NOMO-1 treated with dmso at 0.1 percent for 144 hours (cell line): ENCODE measurements around the gene PTPRS.

Experiments used
- DNase-seq: peaks from one replicate; lab custom pipeline; 2025; ENCODE audit not compliant: unreplicated experiment; lab: John Stamatoyannopoulos, UW

The PTPRS gene

DNA sequence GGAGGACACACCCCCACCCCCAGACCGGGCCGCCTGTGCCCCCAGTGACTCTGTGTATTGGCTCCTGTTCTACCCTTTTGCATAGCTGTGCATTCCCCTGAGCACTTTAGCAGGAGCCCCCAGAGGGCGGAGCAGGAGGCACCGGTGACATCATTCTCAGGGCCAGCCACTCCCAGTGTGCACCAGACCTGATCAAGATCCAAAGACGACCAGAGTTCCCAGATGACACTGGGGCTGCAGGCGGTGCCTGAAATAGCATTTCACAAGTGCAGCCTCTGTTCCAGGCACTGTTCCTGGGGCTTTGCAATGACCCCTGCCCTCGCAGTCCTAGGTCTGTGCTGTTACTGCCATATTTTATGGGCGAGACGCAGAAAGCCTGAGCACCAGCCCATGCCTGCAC is 14.5 kb upstream of the PTPRS start:
- DNase-seq, result no peak

DNA sequence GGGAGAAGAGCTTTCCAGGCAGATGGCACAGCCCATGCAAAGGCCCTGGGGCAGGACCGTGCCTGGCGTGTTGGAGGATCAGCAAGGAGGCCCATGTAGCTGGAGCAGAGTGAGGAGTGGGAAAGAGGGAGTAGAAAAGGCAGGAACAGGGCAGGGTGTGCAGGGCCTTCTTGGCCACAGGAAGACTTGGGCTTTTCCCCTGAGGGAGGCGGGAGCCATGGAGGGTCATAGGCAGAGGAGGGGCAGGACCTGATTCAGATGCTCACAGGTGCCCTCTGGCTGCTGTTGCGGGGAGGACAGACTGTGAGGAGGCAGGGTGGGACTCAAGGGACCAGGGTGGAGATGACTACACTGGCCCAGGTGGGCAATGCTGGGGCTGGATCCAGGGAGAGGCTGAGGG is 13.8 kb upstream of the PTPRS start:
- no peak for DNase-seq

DNA sequence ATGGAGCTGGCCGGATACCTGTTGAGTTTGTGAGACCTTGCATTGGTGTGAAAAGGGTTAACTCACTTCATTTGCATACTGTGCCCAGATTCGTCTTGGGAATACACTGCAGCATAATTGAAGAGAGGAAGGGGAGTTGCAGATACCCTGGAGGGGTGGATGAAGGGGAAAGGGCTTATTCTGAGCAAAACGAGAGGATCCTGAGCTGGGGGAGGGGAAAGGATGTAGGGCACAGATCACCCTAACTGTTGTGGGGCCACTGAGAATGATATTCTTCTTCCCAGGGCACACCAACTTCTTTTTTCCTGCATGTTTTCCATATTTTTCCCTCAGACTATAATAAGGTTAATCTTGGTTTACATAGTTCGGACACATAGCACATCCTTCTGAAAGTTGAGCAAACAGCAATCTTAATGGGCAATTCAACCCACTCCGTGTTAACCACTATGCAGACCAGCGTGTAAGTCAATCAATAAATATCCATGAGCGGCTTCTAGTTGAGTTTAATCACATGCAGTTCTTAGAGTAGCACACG is 11.7 kb upstream of the PTPRS start:
- no peak for DNase-seq

DNA sequence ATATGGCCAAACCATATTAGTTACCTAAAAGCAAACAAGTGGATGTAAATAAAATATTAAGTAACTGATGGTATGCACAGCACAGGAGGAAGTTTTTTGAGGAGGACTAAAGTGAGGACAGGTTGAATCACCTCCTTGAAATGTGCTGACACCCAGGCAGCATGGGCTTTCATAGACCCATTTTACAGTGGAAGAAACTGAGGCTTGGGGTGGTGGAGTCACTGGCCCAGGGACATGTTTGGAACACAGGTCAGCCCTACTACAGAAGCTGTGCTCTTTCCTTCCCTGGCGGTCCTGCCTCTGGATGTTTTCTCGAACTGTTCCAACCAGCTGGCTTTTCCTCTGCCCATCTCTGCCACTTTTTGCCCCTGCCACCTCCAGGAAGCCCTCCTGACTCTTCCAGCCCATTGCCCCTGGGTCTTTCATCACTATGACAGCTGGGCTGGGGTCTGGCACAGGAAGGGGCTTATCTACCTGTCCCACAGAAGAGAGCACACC is 11.2 kb upstream of the PTPRS start:
- no peak for DNase-seq

DNA sequence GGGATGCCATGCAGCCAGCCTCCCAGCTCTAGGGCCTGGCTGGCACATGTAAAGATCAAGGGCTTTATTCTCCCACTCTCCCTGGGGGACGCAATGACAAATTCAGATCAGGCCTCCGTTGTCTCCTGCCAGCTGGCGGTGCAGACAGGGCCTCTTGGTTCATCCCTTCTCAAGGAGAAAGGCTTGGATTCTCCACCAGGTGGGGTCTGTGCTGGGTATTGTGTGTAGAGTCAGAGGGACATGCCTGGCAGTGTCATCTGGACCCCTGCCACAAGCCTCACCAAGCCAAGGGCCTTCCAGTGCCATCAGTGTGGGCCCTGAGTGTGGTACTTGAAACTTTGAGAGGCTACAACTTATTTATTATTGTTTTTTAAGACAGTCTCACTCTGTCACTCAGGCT is 8.4 kb upstream of the PTPRS start:
- no peak for DNase-seq

DNA sequence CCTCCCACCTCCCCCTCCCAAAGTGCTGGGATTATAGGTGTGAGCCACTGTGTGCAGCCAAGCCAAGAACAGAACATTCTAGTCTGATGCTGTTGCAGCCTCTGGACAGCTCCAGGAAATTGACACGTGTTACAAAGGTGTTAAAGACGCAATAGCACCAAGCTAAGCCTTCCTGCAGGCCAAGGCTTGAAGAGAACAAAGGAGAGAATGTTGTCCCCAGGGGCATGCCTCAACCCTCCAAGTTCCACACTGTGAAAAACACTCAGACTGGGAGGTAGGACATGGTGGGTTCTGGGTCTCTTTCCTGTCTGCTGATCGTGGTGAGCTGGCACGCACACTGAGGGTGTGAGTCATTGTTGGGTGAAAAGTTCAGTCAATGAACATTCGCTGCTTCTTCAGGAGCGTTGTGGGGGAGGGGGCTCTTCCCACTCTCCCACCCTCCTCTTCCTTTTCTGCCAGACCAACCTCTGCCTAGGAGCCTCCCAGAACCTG is 5.3 kb upstream of the PTPRS start:
- no peak for DNase-seq

DNA sequence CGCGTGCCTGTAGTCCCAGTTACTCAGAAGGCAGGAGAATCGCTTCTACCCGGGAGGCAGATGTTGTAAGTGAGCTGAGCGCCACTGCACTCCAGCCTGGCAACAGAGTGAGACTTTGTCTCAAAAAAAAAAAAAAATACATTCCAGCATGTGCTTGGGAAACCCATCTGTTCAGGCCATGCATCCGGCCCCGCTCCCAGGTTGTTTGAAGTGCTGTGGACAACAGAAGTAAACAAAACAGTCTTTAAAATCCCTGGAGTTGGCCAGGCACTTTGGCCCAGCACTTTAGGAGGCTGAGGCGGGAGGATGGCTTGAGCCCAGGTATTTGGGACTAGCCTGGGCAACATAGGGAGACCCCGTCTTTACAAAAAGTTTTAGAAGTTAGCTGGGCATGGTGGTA is 3.2 kb upstream of the PTPRS start:
- DNase-seq, result no peak

DNA sequence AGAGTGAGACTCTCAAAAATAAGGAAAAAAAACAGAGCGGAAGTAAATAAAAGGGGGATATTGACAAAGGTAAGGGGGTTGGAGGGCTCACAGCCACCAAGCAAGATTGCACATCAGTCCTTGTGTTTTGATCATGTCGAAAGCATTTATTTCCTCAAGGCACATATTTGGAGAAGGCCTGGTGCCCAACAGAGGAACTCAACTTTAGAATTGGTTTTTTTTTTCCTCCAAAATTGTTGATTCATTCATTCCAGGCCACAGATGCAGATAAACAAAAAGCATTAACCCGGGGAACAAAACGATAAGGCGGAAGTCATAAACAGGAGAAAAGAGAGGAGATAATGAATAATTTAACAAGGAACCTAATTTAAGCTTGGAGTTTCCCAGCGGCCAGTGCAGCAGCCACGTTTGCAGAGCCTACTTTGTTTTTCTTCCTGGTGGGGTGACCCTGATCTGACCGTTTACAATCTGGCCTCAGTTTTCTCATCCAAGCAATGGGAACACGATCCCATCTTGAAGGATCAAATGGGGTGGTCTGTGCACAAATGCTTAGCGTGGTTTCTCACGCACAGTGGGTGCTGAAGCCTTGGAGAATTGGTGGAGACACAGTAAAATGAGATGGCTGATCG is 2.1 kb upstream of the PTPRS start:
- no peak for DNase-seq

DNA sequence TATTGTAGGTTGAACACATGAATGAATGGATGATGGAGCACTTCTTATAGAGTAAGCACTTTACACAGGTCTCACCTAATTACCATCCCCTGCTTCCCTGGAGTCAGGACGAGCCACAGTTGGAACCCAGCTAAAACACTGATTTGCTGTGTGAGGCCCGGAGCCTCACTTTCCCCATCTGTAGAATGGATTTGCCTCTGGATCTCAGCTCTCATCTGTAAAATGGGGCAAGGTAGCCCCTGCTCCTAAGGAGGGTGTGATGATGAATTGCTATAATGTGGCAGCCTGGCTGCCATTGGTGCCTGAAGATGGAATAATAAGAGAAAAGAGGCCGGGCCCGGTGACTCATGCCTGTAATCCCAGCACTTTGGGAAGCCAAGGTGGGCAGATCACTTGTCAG is 1.4 kb upstream of the PTPRS start:
- DNase-seq, result no peak

DNA sequence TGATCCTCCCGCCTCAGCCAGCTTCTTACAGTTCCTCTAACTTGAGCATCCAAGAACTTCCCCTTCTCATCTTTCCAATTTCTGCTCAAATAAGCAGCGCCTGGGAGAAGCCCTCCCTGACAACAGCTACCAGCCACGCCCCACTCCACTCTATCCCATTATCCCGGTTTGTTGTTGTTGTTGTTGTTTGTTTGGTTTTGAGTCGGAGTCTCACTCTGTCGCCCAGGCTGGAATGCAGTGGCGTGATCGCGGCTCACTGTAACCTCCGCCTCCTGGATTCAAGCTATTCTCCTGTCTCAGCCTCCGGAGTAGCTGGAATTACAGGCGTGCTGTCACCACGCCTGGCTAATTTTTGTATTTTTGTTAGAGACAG is 822 bp upstream of the PTPRS start:
- DNase-seq, result no peak

DNA sequence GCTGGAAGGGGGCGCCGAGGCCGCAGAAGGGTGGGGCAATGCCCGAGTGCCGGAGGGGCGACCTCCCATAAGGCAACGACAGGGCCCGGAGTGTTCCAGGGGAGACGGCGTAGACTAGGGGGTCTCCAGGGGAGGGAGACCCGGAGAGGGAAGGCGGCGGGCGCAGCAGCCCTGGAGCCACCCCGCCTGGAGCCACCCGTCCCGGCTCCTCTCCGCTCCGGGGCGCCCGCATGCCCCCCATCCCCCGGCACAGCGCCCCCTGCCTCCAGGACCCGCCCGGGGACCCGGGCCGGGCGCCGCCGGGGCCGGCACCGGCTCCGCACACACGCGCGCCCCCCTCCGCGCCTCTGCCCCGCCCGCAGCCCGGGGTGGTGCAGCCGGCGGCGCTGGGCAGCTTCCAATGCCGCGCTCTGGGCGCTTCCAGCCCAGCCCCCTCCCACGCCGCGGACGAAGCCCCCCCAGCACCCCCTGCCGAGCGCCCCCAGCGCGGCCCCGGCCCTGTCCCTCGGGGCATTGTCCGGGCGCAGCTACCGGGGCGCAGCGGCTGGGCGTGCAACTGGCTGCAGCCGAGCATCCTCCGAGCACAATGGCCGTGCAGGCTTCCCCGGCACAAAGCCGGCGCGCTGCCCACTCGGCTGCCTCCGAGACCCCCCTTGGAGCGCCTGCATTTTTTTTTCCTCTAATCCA is 519 bp downstream of the PTPRS start:
- DNase-seq, result no peak

DNA sequence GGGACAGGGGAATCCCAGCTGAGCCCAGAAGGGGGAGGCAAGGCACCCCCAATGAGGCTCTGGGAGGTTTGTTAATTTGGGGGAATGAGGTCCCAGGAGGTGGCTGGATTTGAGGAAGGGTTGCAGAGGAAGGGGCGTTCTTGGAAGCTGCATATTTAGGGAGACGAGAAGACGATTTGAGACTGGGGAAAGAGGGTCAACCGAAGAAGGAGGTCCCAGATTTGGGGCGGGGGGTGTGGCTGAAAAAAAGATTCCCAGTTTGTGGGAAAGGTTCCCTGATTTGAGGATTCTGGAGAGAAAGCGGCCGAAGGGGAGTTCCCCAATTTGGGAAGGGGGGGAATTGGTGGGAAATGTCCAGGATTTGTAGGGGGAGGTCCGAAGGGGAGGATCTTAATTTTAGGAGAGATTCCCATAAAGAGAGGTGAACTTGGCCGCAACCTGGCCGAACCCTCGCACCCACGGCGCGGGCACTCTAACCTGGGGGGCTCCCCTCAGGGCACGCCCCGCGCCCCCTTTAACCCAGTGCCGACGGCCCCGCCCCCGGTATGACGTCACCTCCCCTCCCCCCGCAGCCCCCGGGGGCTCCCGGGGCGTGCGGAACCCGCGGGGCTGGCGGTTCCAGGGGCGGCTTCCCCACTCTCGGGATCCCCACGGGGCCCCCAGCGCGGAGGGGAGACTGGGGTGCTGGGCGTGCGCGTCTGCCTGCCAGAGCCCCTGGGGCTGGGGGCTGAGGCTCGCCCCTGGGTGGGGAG is 1.2 kb downstream of the PTPRS start:
- DNase-seq, result no peak

DNA sequence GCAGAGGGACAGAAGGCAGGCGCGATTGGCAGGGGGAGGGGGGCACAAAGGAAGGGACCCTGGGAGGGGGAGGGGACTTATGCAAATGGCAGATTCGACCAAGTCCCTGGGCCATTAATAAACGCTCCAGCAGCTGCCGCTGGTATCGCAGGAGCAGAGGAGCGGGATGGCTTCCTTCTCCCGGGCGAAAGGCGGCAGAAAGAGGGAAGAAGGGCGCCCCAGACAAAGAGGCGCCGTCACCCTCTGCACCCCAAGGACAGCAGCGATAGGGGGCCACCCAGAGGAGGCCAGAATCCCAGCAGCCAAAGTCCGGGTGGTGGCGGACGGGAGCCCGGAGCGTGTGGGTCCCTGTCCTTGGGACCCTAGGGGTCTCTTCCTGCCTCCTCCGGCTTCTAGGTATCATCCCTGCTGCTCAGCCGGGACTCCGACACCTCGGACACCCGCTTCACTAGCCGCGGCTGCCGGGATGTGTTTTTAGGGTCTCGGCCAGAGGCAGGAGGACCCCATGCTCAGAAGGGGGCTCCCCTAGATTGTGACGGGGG is 1.9 kb downstream of the PTPRS start:
- no peak for DNase-seq

DNA sequence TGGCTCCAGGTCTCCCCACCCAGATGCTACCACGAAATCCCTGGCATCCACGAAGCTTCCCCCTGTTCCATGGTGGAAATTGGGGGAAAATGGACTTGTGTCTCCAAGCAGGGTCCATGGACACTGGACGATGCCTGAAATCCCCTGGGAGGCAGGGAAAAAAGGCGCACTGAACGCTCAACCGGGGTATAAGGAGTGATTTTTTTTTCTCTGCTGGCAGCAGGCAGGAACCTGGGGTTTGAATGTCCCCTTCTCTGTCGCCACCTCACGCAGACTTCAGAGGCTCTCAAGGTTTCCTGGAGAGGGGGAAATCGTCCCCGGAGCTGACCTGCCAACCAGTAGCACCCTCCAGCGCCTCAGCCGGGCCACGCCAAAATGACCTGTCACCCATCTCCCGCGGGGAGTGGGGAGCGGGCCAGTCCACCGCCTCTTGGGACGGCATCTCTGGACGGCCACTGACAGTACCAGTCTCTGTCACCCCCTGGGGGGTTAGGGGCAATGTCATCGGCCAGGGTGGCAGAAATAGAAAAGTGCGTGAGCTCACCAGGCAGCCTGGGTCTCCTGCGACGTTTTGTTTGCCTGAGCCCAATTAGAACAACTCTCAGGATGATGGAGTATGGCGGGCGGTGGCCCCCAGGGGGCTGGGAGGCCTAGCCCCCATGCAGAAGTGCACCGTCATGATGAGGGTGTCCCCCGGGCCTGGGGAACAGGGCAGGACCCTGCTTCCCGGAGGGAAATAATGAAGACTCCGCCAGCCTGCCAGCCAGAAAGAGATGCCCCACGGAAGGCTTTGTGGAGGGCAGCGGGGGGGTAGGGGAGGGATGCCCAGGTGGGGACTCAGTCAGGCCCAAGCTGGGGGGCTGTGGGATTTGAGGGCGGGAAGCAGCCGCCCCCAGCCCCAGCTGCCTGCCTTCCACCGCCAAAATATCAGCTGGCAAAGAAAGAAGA is 2.6 kb downstream of the PTPRS start:
- DNase-seq, result no peak

DNA sequence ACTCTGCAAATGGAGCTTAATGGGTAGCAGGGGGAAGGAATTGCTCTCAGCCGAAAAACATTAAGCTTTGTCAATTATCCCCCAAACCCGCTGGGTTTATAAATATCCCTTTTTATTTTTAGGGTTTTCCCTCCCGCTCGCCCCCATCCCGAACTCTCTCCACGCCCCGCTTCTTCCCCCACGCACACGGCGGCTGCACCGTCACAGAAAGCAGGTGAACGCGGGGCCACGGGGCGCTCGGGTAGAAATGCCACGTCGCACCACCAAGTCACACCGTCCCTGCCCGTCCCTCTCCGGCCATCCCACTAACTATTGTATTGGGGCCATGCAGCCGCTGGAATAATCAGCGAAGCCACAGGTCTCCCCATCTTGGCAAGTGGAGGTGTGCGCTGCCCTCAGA is 3.5 kb downstream of the PTPRS start:
- no peak for DNase-seq

DNA sequence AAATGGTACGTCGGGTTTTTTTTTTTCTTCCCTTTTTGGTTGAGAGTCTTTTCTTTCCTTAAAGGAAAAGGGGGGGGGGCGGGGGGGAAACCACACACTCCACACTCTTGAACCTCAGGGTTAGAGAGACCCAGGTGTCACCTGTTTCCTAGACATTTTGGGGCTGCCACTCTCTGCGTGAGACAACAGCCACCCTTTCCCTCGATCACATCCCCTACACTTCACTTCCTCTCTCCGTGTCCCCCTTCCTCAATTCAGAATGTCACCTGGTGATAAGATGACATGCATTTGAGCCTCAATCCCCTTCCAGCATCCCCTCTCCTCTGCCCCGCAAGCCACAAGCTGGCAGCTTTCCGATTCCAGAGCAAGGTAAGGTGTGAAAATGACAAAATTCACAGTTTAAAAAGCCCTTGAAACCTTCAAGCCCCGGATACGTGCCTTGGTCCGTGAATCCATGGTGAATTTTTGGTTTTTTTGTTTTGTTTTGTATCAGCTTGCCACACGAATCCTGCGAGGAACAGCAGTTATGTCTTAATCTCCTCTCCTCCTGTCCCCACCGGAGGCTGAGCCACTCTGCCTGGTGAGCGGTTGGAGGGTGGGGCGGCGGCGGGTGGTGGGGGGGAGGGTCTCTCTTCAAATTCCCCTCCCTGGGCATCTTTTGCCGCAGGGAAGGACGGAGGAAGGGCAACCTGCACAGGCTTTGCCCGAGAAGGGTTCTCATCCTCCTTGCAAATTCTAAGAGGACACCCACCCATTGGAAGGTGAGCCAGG is 4.2 kb downstream of the PTPRS start:
- no peak for DNase-seq

DNA sequence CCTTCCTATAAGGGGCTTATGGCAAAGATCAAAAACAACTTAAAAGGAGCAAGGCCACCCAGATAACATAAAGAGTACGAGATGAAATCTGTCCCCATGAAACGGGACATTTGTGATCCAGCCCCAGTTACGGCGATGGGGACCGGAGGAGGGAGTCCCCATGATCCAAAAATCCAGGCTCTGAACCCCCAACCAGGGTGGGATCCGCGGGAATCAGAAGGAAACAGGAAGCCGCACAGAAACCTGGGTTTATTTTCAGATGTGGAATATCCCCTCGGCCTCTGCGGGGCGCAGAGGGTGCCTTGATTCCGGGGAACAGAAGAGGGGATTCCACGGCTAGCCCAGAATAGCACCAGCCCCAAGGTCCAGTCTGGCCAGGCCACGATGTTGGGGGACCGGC is 5.0 kb downstream of the PTPRS start:
- DNase-seq, result no peak

DNA sequence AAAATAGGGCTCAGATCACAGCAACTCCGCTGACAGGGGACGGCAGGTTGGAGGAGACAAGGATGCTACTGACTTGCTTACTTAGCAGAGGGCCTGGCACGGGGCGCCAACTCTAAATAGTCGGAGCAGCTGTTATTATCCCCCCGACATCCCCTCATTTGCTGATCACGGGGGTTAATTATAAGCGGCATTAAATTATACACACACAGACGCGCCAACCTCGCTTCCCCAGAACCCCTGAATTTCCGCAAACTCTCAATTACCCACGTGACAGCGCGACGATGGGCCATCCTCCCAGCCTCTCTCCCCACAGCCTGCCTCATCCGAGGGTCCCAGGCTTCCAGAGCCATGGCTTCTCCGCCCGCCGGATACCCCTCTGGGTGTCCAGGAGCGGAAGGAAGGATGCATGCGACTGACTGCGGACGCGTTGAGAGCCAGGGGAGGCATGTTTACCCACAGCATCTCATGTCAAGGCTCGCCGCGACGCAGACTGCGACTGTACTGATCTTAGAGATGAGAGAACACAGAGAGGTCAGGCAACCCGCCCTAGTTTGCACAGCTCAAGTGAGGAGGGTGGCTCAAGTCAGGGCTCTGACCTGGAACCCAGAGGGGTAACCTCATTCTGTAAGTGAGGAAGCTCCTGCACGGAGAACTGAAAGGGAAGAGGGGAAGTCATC is 5.7 kb downstream of the PTPRS start:
- DNase-seq, result no peak

DNA sequence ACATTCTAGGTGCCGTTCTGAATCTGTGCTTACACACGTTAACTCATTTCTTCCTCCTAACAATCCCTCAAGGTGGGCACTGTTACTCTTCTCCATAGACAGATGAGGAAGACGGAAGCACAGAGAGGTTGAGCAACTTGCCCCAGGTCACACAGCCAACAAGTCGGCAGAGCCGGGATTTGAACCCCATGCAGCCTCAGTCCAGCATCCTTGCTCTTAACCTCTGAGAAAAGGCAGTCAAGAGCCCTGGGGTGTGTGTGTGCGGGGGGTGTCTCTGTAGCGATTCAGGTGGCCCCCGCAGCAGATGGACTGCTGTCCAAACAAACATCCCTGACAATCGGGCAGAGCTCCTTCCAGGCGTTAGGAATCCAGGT is 6.3 kb downstream of the PTPRS start:
- DNase-seq, result no peak
